ENCODE data around the gene TANGO2. TPM values are rescaled to one million over a fixed set of nuclear protein-coding genes. Genes with fewer than 3 reads are reported as not detected.

The TANGO2 gene
- total RNA-seq, 1 experiment from 2014 or later = 13.9 TPM

DNA sequence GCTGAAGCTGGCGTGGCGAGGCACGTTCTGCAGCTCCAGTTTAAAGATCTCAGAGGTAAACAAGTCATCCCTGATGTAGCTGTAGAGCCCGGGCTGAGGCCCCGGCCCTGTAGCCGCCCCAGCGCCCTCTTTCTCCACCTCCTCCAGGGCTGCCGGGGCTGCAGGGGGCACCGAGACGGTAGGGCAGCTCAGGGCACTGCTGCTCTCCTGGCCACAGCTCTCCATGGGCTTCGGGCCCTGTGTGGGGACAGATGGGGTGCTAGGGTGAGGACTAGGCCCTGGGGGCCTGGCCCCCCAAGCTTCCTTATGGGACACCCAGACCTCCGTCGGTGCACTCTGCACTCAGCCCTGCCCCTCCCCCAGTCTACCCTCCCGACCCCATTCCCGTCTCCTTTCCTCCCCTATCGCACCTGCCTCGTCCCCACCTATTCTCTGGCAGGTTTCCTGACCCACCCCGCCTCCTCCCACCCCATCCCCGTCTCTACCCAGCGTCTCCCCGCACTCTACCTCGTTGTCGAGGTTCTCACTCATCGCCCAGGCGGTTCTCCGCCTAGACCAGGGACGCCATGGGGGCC is 95.6 kb downstream of the TANGO2 start:
- Mint-ChIP-seq H3K9me3 (ENCODE audit: unreplicated experiment) (no peaks in the 10 kb centered on the region), H3K4me3 (ENCODE audit: unreplicated experiment) (peak overlapping the region; percentile 85), H3K27ac (ENCODE audit: low read depth, unreplicated experiment) (peak overlapping the region; percentile 84), H3K4me1 (ENCODE audit: insufficient read depth, unreplicated experiment) (peaks cover 9% of the 10 kb centered on the region), H3K36me3 (ENCODE audit: insufficient read depth, unreplicated experiment) (peaks cover 49% of the 10 kb centered on the region), H3K27me3 (ENCODE audit: insufficient read depth, unreplicated experiment) (no peaks in the 10 kb centered on the region)
- BruUV-seq (replicated peaks) = TSS peak; percentile 54
- intact Hi-C loops (cut with micrococcal nuclease) = loop anchor here (10.0 kb wide), 1 partner anchor 142 kb away; no protein-coding TSS in a partner anchor
- CTCF ChIA-PET = interaction anchor here (0.6 kb wide), 2 partner anchors 11 to 57 kb away, joined by 3 read pairs; no protein-coding TSS in a partner anchor
- POLR2A ChIA-PET = interaction anchor here (0.7 to 2.2 kb wide), 11 partner anchors 10 to 886 kb away, joined by 3 to 13 read pairs (median 5); partner anchors contain the start of genes DGCR8, GNB1L, RTL10 and THAP7
- no peak for DNase-seq (ENCODE audit: unreplicated experiment)
- TF ChIP-seq, protein P1, sequence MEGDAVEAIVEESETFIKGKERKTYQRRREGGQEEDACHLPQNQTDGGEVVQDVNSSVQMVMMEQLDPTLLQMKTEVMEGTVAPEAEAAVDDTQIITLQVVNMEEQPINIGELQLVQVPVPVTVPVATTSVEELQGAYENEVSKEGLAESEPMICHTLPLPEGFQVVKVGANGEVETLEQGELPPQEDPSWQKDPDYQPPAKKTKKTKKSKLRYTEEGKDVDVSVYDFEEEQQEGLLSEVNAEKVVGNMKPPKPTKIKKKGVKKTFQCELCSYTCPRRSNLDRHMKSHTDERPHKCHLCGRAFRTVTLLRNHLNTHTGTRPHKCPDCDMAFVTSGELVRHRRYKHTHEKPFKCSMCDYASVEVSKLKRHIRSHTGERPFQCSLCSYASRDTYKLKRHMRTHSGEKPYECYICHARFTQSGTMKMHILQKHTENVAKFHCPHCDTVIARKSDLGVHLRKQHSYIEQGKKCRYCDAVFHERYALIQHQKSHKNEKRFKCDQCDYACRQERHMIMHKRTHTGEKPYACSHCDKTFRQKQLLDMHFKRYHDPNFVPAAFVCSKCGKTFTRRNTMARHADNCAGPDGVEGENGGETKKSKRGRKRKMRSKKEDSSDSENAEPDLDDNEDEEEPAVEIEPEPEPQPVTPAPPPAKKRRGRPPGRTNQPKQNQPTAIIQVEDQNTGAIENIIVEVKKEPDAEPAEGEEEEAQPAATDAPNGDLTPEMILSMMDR (IDR thresholded peaks at IDR 0.05; ENCODE audit: unreplicated experiment) = no peak

Small RNA genes lying within 50 kb of the gene (microRNA-seq; reads per million reads assigned to microRNA genes)
- gene MIR185 (474 reads per million, percentile 82 among the genes with 10 or more reads in this experiment), gene MIR6816 (1.1 reads per million)

Other genes starting within 250 kb of the TANGO2 start
- gene GNB1L, start 166.2 kb upstream of the TANGO2 start, total RNA-seq (2022) = 4.3 and 7.1 TPM in 2 replicates
- gene RTL10, start 166.2 kb upstream of the TANGO2 start, total RNA-seq (2022) = 16.8 and 20.6 TPM in 2 replicates
- 196 and 208 TPM in 2 replicates for gene COMT, start 79.3 kb upstream of the TANGO2 start, total RNA-seq (2022)
- 28.7 and 39.9 TPM in 2 replicates for gene TXNRD2, start 79.3 kb upstream of the TANGO2 start, total RNA-seq (2022)
- gene ARVCF, start 4.3 kb upstream of the TANGO2 start, total RNA-seq (2022) = 7.5 and 11.8 TPM in 2 replicates
- 40.8 and 49.1 TPM in 2 replicates for gene DGCR8, start 59.1 kb downstream of the TANGO2 start, total RNA-seq (2022)
- gene RANBP1, start 95.0 kb downstream of the TANGO2 start, total RNA-seq (2022) = 126 and 195 TPM in 2 replicates
- gene TRMT2A, start 96.1 kb downstream of the TANGO2 start, total RNA-seq (2022) = 39.0 and 47.1 TPM in 2 replicates
- gene ZDHHC8, start 110.7 kb downstream of the TANGO2 start, total RNA-seq (2022) = 43.6 and 44.8 TPM in 2 replicates
- 0.70 and 0.93 TPM in 2 replicates for gene CCDC188, start 129.9 kb downstream of the TANGO2 start, total RNA-seq (2022)
- 2.7 and 3.7 TPM in 2 replicates for gene RTN4R, start 247.2 kb downstream of the TANGO2 start, total RNA-seq (2022)